Right lobe of liver (tissue), 6 donors: Measurements from ENCODE around the gene AGFG1. TPM values are rescaled to one million over a fixed set of nuclear protein-coding genes. Genes with fewer than 3 reads are reported as not detected.
A peak's percentile ranks its signal among the peaks of the same experiment; 100 is the strongest.

Experiments
- ATAC-seq, 4 donors: fragments of 200-7000 bp; cut with Tn5 transposase; one replicate each; pipeline ENCODE4 v1.9.1; 2020; ENCODE audit warnings: mild to moderate bottlenecking in 4 of 4, moderate library complexity in 4 of 4
- DNase-seq, 3 donors: peaks; one replicate each; pipeline ENCODE4 v3.0.0-alpha.2; 2020
- H3K27ac ChIP-seq, 3 donors: fragments of 200-600 bp; one replicate each; pipeline ENCODE4 v1.8.0; 2022
- H3K27me3 ChIP-seq, 2 donors: fragments of 200-600 bp; one replicate each; pipeline ENCODE4 v1.8.0; 2022
- H3K36me3 ChIP-seq, 4 donors: fragments of 200-600 bp; sonication (generic) in 1 of 4; one replicate each; pipeline versions ENCODE4 v1.5.1 to v1.8.0; 2017 to 2022; ENCODE audit warnings: control low read depth in 1 of 4
- H3K4me1 ChIP-seq, 4 donors: fragments of 200-600 bp; sonication (generic) in 1 of 4; one replicate each; pipeline versions ENCODE4 v1.5.1 to v1.8.0; 2017 to 2022; ENCODE audit warnings: control low read depth in 1 of 4
- H3K4me3 ChIP-seq, 3 donors: fragments of 200-600 bp; one replicate each; pipeline ENCODE4 v1.8.0; 2022
- H3K9me3 ChIP-seq, 4 donors: fragments of 200-600 bp; sonication (generic) in 1 of 4; one replicate each; pipeline versions ENCODE4 v1.5.1 to v1.8.0; 2017 to 2022; ENCODE audit warnings: control low read depth in 1 of 4
- CTCF ChIP-seq, 4 donors: fragments of 200-600 bp in 3 of 4; fragments of 450-650 bp in 1 of 4; IDR thresholded peaks; one replicate each; pipeline versions ENCODE4 v1.5.1 to v1.8.0; 2016 to 2022; ENCODE audit warnings: antibody characterized with exemption in 4 of 4, mild to moderate bottlenecking in 2 of 4
- POLR2A ChIP-seq: fragments of 450-650 bp; IDR thresholded peaks from one replicate; pipeline ENCODE4 v1.6.1; 2017; ENCODE audit warnings: antibody characterized with exemption, mild to moderate bottlenecking
- WGBS: methylation state at CpG from one replicate; pipeline ENCODE4 v1.1.6; 2018; ENCODE audit warnings: low coverage, low lambda C conversion rate; ENCODE audit not compliant: insufficient coverage; ENCODE audit errors: missing lambda C conversion rate; 5-methylcytosine and 5-hydroxymethylcytosine counted together
- intact Hi-C, 2 donors: fragments of 100-400 bp; cut with DNase I; formaldehyde crosslinking; loops; one replicate each; pipeline versions ENCODE4 v1.11.2 to v1.14.1; 2022
- microRNA-seq, 2 donors: library from miRNA; unstranded; fragments of <30 nt; microRNA quantifications; one replicate each; pipeline ENCODE4, GENCODE V29; 2019 to 2020
- total RNA-seq, 6 experiments: library from RNA; depleted of rRNA in 2 of 6; stranded (reverse); fragments of >200 nt in 2 of 6; fragmentation: NEBNext Ultra II Directional in 3 of 6; extraction: Animal tissue kit (Norgen Biotek cat#: 25700) in 3 of 6; gene quantifications; one replicate each; pipeline versions ENCODE4 v1.1.0 to v1.2.4, GENCODE V29; 2016 to 2023
- donor health status: DM: no; HTN: yes; CAD: no.
- donor health status: DM: no; HTN: no; CAD: no.
- donor health status: DM: no; HTN: no; CAD: no.
- donor health status: DM: no; HTN: yes; CAD: no.
- donor health status: DM: no; HTN: yes; CAD: no.

Gene AGFG1
- total RNA-seq, 6 experiments from 2014 or later = 25.2 to 70.0 (median 39.5) TPM

GRCh38 chr2:227610123-227610522 is 138.2 kb downstream of the AGFG1 start:
- DNase-seq (no peak), ATAC-seq (peak in 2 of 4 donors; percentile 16 to 31)
- Histone ChIP-seq H3K27me3 (no peaks in the 10 kb centered on the region), H3K27ac (no peak overlapping the region), H3K36me3 (no peaks in the 10 kb centered on the region), H3K4me1 (no peaks in the 10 kb centered on the region), H3K4me3 (no peak overlapping the region), H3K9me3 (no peaks in the 10 kb centered on the region)
- 62% methylated on average over 2 of the region's 2 CpGs for WGBS
- TF ChIP-seq CTCF (IDR thresholded peaks at IDR 0.05) (no peak), POLR2A (no peak)
- intact Hi-C loops = no loop called here

Small RNAs within 50 kb of the gene (microRNA-seq; reads per million reads assigned to microRNA genes)
- gene MIR5703 = 0 to 0.29 reads per million in 2 donors

Other genes with a start within 250 kb of the AGFG1 start
- 10 to 100 TPM; 29.3 to 70.2 (median 34.6) TPM for gene MFF, start 146.9 kb upstream of the AGFG1 start, total RNA-seq
- not detected for gene TM4SF20, start 92.8 kb upstream of the AGFG1 start, total RNA-seq
- gene SCYGR1, start 84.2 kb upstream of the AGFG1 start, total RNA-seq = not detected
- gene SCYGR2, start 126.7 kb downstream of the AGFG1 start, total RNA-seq = not detected
- not detected for gene SCYGR3, start 142.7 kb downstream of the AGFG1 start, total RNA-seq
- gene SCYGR4, start 145.3 kb downstream of the AGFG1 start, total RNA-seq = not detected
- gene SCYGR5, start 194.6 kb downstream of the AGFG1 start, total RNA-seq = not detected
- gene SLC19A3, start 245.9 kb downstream of the AGFG1 start, total RNA-seq = 10 to 100 TPM; 13.7 to 44.1 (median 16.8) TPM